Putamen (tissue), 1 donor: Measurements from ENCODE around the gene ZNF575.
A peak's percentile ranks its signal among the peaks of the same experiment; 100 is the strongest.

Experiments used
- DNase-seq: peaks from one replicate; pipeline ENCODE4 v3.0.0-alpha.2; 2016; ENCODE audit warnings: low spot score

ZNF575 gene

GRCh38 chr19:43532962-43533545 is at the start of gene ZNF575:
ZNF575 (plus strand) TSS chr19:43533188; CDS start chr19:43534423, 1,235 bp downstream.
- DNase-seq = peak; percentile 96

GRCh38 chr19:43483281-43483680 is 49.7 kb upstream of the ZNF575 start:
- no peak for DNase-seq

GRCh38 chr19:43485951-43486350 is 47.0 kb upstream of the ZNF575 start:
- no peak for DNase-seq

- no peak for DNase-seq
Observed at GRCh38 chr19:43486412-43486811, 46.6 kb upstream of the ZNF575 start.

GRCh38 chr19:43488179-43488578 is 44.8 kb upstream of the ZNF575 start:
- DNase-seq = no peak

GRCh38 chr19:43489310-43489709 is 43.7 kb upstream of the ZNF575 start:
- DNase-seq = no peak

- no peak for DNase-seq
Observed at GRCh38 chr19:43489979-43490599, 42.9 kb upstream of the ZNF575 start.

GRCh38 chr19:43490759-43491158 is 42.2 kb upstream of the ZNF575 start:
- DNase-seq = no peak

GRCh38 chr19:43495082-43495481 is 37.9 kb upstream of the ZNF575 start:
- DNase-seq = no peak

- DNase-seq = no peak
Observed at GRCh38 chr19:43496960-43497359, 36.0 kb upstream of the ZNF575 start.

GRCh38 chr19:43498233-43498842 is 34.6 kb upstream of the ZNF575 start:
- DNase-seq = no peak

GRCh38 chr19:43499042-43499441 is 33.9 kb upstream of the ZNF575 start:
- no peak for DNase-seq

GRCh38 chr19:43501661-43502418 is 31.1 kb upstream of the ZNF575 start:
- no peak for DNase-seq

GRCh38 chr19:43502419-43502976 is 30.5 kb upstream of the ZNF575 start:
- DNase-seq = no peak

- DNase-seq = peak; percentile 95
Observed at GRCh38 chr19:43503501-43504425, 29.2 kb upstream of the ZNF575 start.

- DNase-seq = no peak
Observed at GRCh38 chr19:43504426-43505185, 28.4 kb upstream of the ZNF575 start, which contains the start of gene PHLDB3. PHLDB3 (minus strand) TSS chr19:43504746; CDS start chr19:43504118, 628 bp downstream.

GRCh38 chr19:43505186-43505456 is 27.9 kb upstream of the ZNF575 start:
- DNase-seq = no peak

- DNase-seq = no peak
Observed at GRCh38 chr19:43505941-43506340, 27.0 kb upstream of the ZNF575 start.

GRCh38 chr19:43506629-43507028 is 26.4 kb upstream of the ZNF575 start:
- peak; percentile 76 for DNase-seq

GRCh38 chr19:43507880-43508279 is 25.1 kb upstream of the ZNF575 start:
- no peak for DNase-seq

GRCh38 chr19:43510713-43511112 is 22.3 kb upstream of the ZNF575 start:
- DNase-seq = no peak
